Gastroesophageal sphincter (tissue), 3 donors: Measurements from ENCODE around the gene DKK1.

Experiments
- EP300 ChIP-seq: sonication (generic); formaldehyde crosslinking; IDR thresholded peaks from one replicate; pipeline ENCODE4 v1.6.1; 2017; ENCODE audit warnings: antibody characterized with exemption, mild to moderate bottlenecking
- POLR2A ChIP-seq, 2 donors: fragments of 450-650 bp; IDR thresholded peaks; one replicate each; pipeline ENCODE4 v1.6.1; 2017; ENCODE audit warnings: antibody characterized with exemption in 2 of 2, mild to moderate bottlenecking in 2 of 2, moderate library complexity in 1 of 2
- POLR2AphosphoS5 ChIP-seq: sonication (generic); formaldehyde crosslinking; IDR thresholded peaks from one replicate; pipeline ENCODE4 v1.6.1; 2017; ENCODE audit warnings: antibody characterized with exemption
- TF ChIP-seq, protein P1 (sequence below), 4 experiments: fragments of 200-600 bp in 2 of 4; fragments of 450-650 bp in 2 of 4; sonication (generic) in 1 of 4; IDR thresholded peaks; one replicate each; pipeline ENCODE4 v1.5.1; 2017 to 2019; ENCODE audit warnings: antibody characterized with exemption in 4 of 4, mild to moderate bottlenecking in 2 of 4, moderate library complexity in 2 of 4

DNA sequence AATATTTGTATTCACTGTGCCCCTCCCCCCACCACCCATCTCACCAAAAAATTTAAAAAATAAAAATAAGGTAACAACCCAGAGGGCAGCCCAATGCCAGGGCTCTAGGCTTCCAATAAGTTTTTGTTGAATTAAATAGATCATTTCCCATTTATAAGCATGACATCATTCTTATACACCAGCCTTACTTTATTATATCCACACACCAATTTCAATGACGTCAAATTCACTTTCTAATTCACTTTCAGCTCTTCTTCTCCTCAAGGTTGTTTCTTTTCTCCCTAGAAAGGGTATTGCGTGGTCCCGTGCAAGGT, 1.2 kb upstream of the DKK1 start:
- TF ChIP-seq, protein P1, sequence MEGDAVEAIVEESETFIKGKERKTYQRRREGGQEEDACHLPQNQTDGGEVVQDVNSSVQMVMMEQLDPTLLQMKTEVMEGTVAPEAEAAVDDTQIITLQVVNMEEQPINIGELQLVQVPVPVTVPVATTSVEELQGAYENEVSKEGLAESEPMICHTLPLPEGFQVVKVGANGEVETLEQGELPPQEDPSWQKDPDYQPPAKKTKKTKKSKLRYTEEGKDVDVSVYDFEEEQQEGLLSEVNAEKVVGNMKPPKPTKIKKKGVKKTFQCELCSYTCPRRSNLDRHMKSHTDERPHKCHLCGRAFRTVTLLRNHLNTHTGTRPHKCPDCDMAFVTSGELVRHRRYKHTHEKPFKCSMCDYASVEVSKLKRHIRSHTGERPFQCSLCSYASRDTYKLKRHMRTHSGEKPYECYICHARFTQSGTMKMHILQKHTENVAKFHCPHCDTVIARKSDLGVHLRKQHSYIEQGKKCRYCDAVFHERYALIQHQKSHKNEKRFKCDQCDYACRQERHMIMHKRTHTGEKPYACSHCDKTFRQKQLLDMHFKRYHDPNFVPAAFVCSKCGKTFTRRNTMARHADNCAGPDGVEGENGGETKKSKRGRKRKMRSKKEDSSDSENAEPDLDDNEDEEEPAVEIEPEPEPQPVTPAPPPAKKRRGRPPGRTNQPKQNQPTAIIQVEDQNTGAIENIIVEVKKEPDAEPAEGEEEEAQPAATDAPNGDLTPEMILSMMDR (IDR thresholded peaks at IDR 0.05) = no peak
- TF ChIP-seq POLR2AphosphoS5 (no peak), POLR2A (IDR thresholded peaks at IDR 0.05) (no peak), EP300 (no peak)
